K562 (cell line): ENCODE measurements around the gene NODAL. TPM values are rescaled to one million over a fixed set of nuclear protein-coding genes. Genes with fewer than 3 reads are reported as not detected.

Experiments
- ATAC-seq: fragments of 200-7000 bp; cut with Tn5 transposase; 3 replicates; pipeline ENCODE4 v1.9.1; 2020; ENCODE audit warnings: moderate library complexity
- BruUV-seq: library from RNA; stranded (reverse); fragments of 400-500 nt; replicated peaks from 2 replicates; lab custom pipeline; 2021; lab: Mats Ljungman, UMichigan
- CTCF ChIA-PET: fragments of 300-600 bp; formaldehyde crosslinking; extraction: SDS; loops from one replicate; lab custom pipeline; 2021; ENCODE audit warnings: low intra/inter-chr PET ratio; lab: Yijun Ruan, JAX
- POLR2A ChIA-PET: fragments of 300-600, 350-650 bp; sonication (Branson Sonifier 250); formaldehyde crosslinking; extraction: SDS; loops from one replicate; lab custom pipeline; 2021; ENCODE audit warnings: antibody characterized with exemption, inconsistent platforms; lab: Yijun Ruan, JAX
- DNase-seq, 4 experiments: peaks; one replicate each; pipeline versions ENCODE4 v3.0.0 to v3.0.0-alpha.2; 2011 to 2018; ENCODE audit warnings: low spot score in 3 of 4, mixed read lengths in 3 of 4; ENCODE audit errors: extremely low read depth in 1 of 4
- FAIRE-seq: peaks from 2 replicates; lab custom pipeline; 2011; peaks lifted over from hg19 to GRCh38; lab: Jason Lieb, UNC
- H2AFZ ChIP-seq: 2 replicates; pipeline ENCODE4 v1.6.0; 2011; ENCODE audit warnings: low read depth, low read length, control low read depth, inconsistent platforms
- H3K27ac ChIP-seq: fragments of 200-600 bp; 3 replicates; pipeline ENCODE4 v1.8.0; 2011; ENCODE audit warnings: low read depth, mild to moderate bottlenecking, control low read depth, inconsistent platforms, low read length, moderate library complexity, mixed read lengths; ENCODE audit errors: extremely low read depth
- H3K27me3 ChIP-seq, 2 experiments: fragments of 300-600 bp in 1 of 2; 2 replicates in 1 of 2; 3 replicates in 1 of 2; pipeline versions ENCODE4 v1.6.0 to v1.8.0; 2011; ENCODE audit warnings: inconsistent platforms in 2 of 2, low read length in 2 of 2, mild to moderate bottlenecking in 1 of 2, mixed read lengths in 1 of 2, moderate library complexity in 1 of 2; ENCODE audit not compliant: control insufficient read depth in 2 of 2, insufficient read depth in 2 of 2
- H3K36me3 ChIP-seq: fragments of 300-600 bp; 3 replicates; pipeline ENCODE4 v1.8.0; 2011; ENCODE audit warnings: mild to moderate bottlenecking, low read length, inconsistent platforms; ENCODE audit not compliant: control insufficient read depth, insufficient read depth
- H3K4me1 ChIP-seq, 2 experiments: fragments of 200-600 bp in 1 of 2; replicated peaks in 1 of 2; 2 replicates in 1 of 2; 3 replicates in 1 of 2; pipeline versions ENCODE4 v1.5.1 to v1.8.0; 2011; ENCODE audit warnings: inconsistent platforms in 2 of 2, low read length in 2 of 2, mild to moderate bottlenecking in 1 of 2, mixed read lengths in 1 of 2, moderate library complexity in 1 of 2; ENCODE audit not compliant: control insufficient read depth in 2 of 2, insufficient read depth in 2 of 2
- H3K4me2 ChIP-seq: 2 replicates; pipeline ENCODE4 v1.6.1; 2011; ENCODE audit warnings: low read length, control low read depth, inconsistent platforms, mixed read lengths; ENCODE audit not compliant: insufficient read depth
- H3K4me3 ChIP-seq: fragments of 200-600 bp; sonication (generic), shearing (Covaris generic); 2 replicates; pipeline ENCODE4 v1.5.1; 2016; ENCODE audit warnings: control low read depth, inconsistent platforms
- H3K79me2 ChIP-seq: fragments of 200-600 bp; 3 replicates; pipeline ENCODE4 v1.8.0; 2011; ENCODE audit warnings: low read length, inconsistent platforms; ENCODE audit not compliant: control insufficient read depth, insufficient read depth
- H3K9ac ChIP-seq, 2 experiments: 2 replicates each; pipeline versions ENCODE4 v1.6.0 to v1.6.1; 2011; ENCODE audit warnings: low read depth in 2 of 2, low read length in 2 of 2, control low read depth in 1 of 2, inconsistent platforms in 1 of 2, mild to moderate bottlenecking in 1 of 2, mixed read lengths in 1 of 2; ENCODE audit not compliant: insufficient read depth in 1 of 2
- H3K9me1 ChIP-seq: one replicate; pipeline ENCODE4 v1.6.0; 2011; ENCODE audit warnings: inconsistent platforms, mild to moderate bottlenecking, low read length, moderate library complexity; ENCODE audit not compliant: control insufficient read depth, insufficient read depth
- H3K9me3 ChIP-seq: replicated peaks from 2 replicates; pipeline ENCODE4 v1.5.1; 2011; ENCODE audit warnings: low read depth, low read length, inconsistent platforms; ENCODE audit not compliant: control insufficient read depth, insufficient read depth
- H4K20me1 ChIP-seq: replicated peaks from 2 replicates; pipeline ENCODE4 v1.6.1; 2011; ENCODE audit warnings: low read length, inconsistent platforms, mixed read lengths; ENCODE audit not compliant: control insufficient read depth, insufficient read depth
- ELF2 ChIP-seq: fragments of 250-450 bp; sonication (Bioruptor Pico); IDR thresholded peaks from 2 replicates; pipeline ENCODE4 v1.5.0; 2021; ENCODE audit warnings: mild to moderate bottlenecking
- HNRNPK ChIP-seq: fragments of 200-400 bp; formaldehyde crosslinking; IDR thresholded peaks from one replicate; pipeline ENCODE4 v1.6.1; 2018; ENCODE audit warnings: mild to moderate bottlenecking, low read depth, low read length; ENCODE audit not compliant: poor library complexity, severe bottlenecking
- HOXB6 ChIP-seq: fragments of 250-450 bp; sonication (Bioruptor Pico); IDR thresholded peaks from 2 replicates; pipeline ENCODE4 v1.5.1; 2022; ENCODE audit warnings: mild to moderate bottlenecking, borderline replicate concordance
- NFE2 ChIP-seq: IDR thresholded peaks from 2 replicates; pipeline ENCODE4 v1.6.1; 2014; ENCODE audit warnings: antibody characterized with exemption, low read depth
- NFIC ChIP-seq: fragments of 450-650 bp; IDR thresholded peaks from 2 replicates; pipeline ENCODE4 v1.6.1; 2017; ENCODE audit warnings: mild to moderate bottlenecking, inconsistent platforms
- NFXL1 ChIP-seq: fragments of 450-650 bp; formaldehyde crosslinking; IDR thresholded peaks from 2 replicates; pipeline ENCODE4 v1.4.0; 2021; ENCODE audit warnings: mild to moderate bottlenecking
- PHTF2 ChIP-seq: fragments of 250-450 bp; sonication (Bioruptor Pico); IDR thresholded peaks from 2 replicates; pipeline ENCODE4 v1.5.0; 2021; ENCODE audit warnings: mild to moderate bottlenecking
- PTTG1 ChIP-seq: fragments of 450-650 bp; IDR thresholded peaks from 2 replicates; pipeline ENCODE4 v1.6.1; 2016; ENCODE audit warnings: low read depth, mild to moderate bottlenecking, missing genetic modification characterization, missing compliant biosample characterization
- ZC3H11A ChIP-seq: IDR thresholded peaks from 2 replicates; pipeline ENCODE4 v1.6.1; 2012; ENCODE audit warnings: low read depth, low read length, improper control_type of control experiment
- ZNF175 ChIP-seq: fragments of 200-800 bp; sonication (Bioruptor generic); IDR thresholded peaks from 2 replicates; pipeline ENCODE4 v1.6.1; 2016; ENCODE audit warnings: low read depth, mild to moderate bottlenecking, missing genetic modification characterization, missing compliant biosample characterization
- WGBS: fragments of 100-300 bp; shearing (Covaris generic); methylation state at CpG from one replicate; pipeline ENCODE4 v1.1.6; 2016; ENCODE audit warnings: low coverage, mixed read lengths; ENCODE audit not compliant: insufficient coverage; ENCODE audit errors: missing lambda C conversion rate; 5-methylcytosine and 5-hydroxymethylcytosine counted together
- in situ Hi-C: fragments of 300-500 bp; cut with MboI; formaldehyde crosslinking; loops from 4 replicates; pipeline ENCODE4 v1.15.0; 2018; ENCODE audit warnings: inconsistent platforms, mixed read lengths
- intact Hi-C: fragments of 100-400 bp; cut with micrococcal nuclease; formaldehyde crosslinking; loops from 2 replicates; pipeline ENCODE4 v1.14.2; 2022
- polyA plus RNA-seq, 8 experiments: library from polyadenylated mRNA; depleted of rRNA in 4 of 8; stranded (reverse) in 5 of 8; unstranded in 3 of 8; fragments of >200 nt; fragmentation: Nextera tagmentation in 2 of 8; fragmentation: Illumina TruSeq in 1 of 8; extraction: Ambion mirVana in 2 of 8; extraction: Trizol in 1 of 8; gene quantifications; 2 replicates each; pipeline versions ENCODE4 v1.2.1 to v1.2.3, GENCODE V29; 2011 to 2014; ENCODE audit warnings: inconsistent platforms in 1 of 8, missing spikeins in 1 of 8
- total RNA-seq, 7 experiments: library from RNA; depleted of rRNA in 6 of 7; stranded (reverse); fragments of >200 nt in 6 of 7; fragmentation: Illumina TruSeq in 2 of 7; extraction: Trizol in 2 of 7; gene quantifications; 2 replicates each; pipeline versions ENCODE4 v1.2.1 to v1.2.3, GENCODE V29; 2011 to 2021; ENCODE audit warnings: low replicate concordance in 1 of 7

Gene NODAL
- total and polyA plus RNA-seq, 9 of the 15 experiments (the other 6 are each of a cell fraction or from before 2014, with no cell fraction given), result not detected

DNA sequence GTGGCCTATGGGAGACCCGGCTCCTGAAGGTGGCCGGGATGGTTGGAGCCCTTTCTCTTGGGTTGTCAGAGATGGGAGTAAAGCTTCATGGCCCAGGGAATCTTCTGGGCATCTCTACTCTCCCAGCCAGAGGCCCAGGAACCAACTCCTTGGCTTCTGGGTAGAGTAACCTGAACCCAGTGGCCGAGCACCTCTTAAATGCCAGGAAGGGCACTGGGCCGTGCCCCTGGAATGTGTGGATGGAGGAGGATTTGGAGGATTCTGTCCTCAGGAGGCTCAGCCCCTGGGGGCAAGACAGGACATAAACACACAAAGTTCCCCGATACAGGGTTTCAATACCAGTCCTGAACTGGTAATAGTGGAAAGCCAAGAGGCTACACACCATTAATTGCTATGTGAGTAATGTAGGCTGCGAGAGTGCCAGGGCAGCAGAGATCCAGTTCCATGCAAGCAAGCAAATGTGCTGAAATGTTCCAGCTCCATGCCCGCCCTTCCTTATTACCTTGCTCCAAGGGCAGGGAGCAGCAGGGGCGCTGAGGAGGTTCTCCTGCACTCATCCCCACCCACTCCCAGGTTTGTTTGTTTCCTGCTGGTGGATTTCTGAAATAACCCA lies 38.3 kb upstream of the NODAL start:
- CTCF ChIA-PET, result no interaction called here
- Histone ChIP-seq H3K36me3 (no peaks in the 10 kb centered on the region), H3K27ac (no peak overlapping the region), H3K4me2 (no peak overlapping the region), H3K9me3 (no peaks in the 10 kb centered on the region), H3K9ac (no peak overlapping the region), H3K4me3 (no peak overlapping the region), H4K20me1 (peaks cover 36% of the 10 kb centered on the region), H3K4me1 (peaks cover 0 to 18% of the 10 kb centered on the region in 2 experiments; a peak in 4 of 5 replicates), H3K27me3 (peaks cover 66 to 88% of the 10 kb centered on the region in 2 experiments), H3K79me2 (no peaks in the 10 kb centered on the region), H2AFZ (no peak overlapping the region), H3K9me1 (no peaks in the 10 kb centered on the region)
- intact Hi-C loops (loop anchor here (5.0 kb wide), 1 partner anchor 48 kb away; no protein-coding TSS in a partner anchor), in situ Hi-C loops (no loop called here)
- TF ChIP-seq HNRNPK (no peak), NFIC (no peak), ZC3H11A (no peak), ZNF175 (CRISPR knock-in tag) (no peak), NFE2 (no peak), NFXL1 (CRISPR knock-in tag) (no peak), PHTF2 (CRISPR knock-in tag) (no peak), ELF2 (CRISPR knock-in tag) (no peak), PTTG1 (tag) (no peak), HOXB6 (CRISPR knock-in tag) (no peak)
- FAIRE-seq, result no peak
- no TSS peak for BruUV-seq
- POLR2A ChIA-PET, result no interaction called here
- no peak for DNase-seq
- no peak for ATAC-seq
- 2% methylated on average over 8 of the region's 8 CpGs for WGBS
